Measurements from ENCODE around the gene SYNE2.

DNA sequence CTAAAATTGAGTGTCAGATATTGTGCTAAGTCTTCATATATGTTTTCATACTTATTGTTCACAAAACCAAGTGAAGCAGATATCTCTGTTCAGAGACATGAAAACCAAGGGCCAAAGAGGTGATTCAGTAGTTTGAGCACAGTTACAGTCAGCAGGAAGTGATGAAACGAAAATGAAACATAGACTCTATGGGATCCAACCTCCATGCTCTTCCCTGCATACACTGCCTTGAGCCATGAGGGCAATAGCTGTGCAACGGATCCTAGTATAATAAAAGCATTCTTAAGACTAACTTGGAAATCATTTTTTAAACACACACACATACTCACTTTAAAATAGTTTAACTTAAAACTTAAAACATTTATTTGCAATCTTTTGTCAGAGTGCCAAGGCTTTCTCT is 413.4 kb downstream of the SYNE2 start:
- TF ChIP-seq, protein P1, sequence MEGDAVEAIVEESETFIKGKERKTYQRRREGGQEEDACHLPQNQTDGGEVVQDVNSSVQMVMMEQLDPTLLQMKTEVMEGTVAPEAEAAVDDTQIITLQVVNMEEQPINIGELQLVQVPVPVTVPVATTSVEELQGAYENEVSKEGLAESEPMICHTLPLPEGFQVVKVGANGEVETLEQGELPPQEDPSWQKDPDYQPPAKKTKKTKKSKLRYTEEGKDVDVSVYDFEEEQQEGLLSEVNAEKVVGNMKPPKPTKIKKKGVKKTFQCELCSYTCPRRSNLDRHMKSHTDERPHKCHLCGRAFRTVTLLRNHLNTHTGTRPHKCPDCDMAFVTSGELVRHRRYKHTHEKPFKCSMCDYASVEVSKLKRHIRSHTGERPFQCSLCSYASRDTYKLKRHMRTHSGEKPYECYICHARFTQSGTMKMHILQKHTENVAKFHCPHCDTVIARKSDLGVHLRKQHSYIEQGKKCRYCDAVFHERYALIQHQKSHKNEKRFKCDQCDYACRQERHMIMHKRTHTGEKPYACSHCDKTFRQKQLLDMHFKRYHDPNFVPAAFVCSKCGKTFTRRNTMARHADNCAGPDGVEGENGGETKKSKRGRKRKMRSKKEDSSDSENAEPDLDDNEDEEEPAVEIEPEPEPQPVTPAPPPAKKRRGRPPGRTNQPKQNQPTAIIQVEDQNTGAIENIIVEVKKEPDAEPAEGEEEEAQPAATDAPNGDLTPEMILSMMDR (IDR thresholded peaks at IDR 0.05) = no peak
- TF ChIP-seq POLR2A (IDR thresholded peaks at IDR 0.05) = no peak
